GM18868 (cell line): Measurements from ENCODE around the gene GPATCH3.
"Not testable (repeated sequence)": the region's sequence is repeated elsewhere in the genome, so short reads cannot be mapped to it uniquely, and the experiment has no call there.

Source experiments
- ATAC-seq: cut with Tn5 transposase; IDR thresholded peaks from one replicate; pipeline ENCODE4 v1.9.1; 2021; ENCODE audit warnings: mild to moderate bottlenecking, moderate library complexity; ENCODE audit not compliant: unreplicated experiment

GPATCH3 gene

GRCh38 chr1:26913754-26914619 is 13.7 kb upstream of the GPATCH3 start, which contains the start of gene NR0B2:
NR0B2 (minus strand) TSS chr1:26913975; CDS start chr1:26913940, 35 bp downstream.
- ATAC-seq, result no peak

GRCh38 chr1:26913389-26913753 is 13.1 kb upstream of the GPATCH3 start:
- ATAC-seq, result no peak

GRCh38 chr1:26912147-26912490 is 11.9 kb upstream of the GPATCH3 start:
- ATAC-seq, result no peak

GRCh38 chr1:26911399-26912146 is 11.3 kb upstream of the GPATCH3 start:
- no peak for ATAC-seq

GRCh38 chr1:26910343-26911160 is 10.3 kb upstream of the GPATCH3 start:
- no peak for ATAC-seq

- ATAC-seq, result no peak
Measured at GRCh38 chr1:26909951-26910342, 9.7 kb upstream of the GPATCH3 start.

- no peak for ATAC-seq
Measured at GRCh38 chr1:26907071-26907917, 7.0 kb upstream of the GPATCH3 start.

GRCh38 chr1:26900815-26901511 is 696 bp upstream of the GPATCH3 start:
- ATAC-seq, result no peak

- ATAC-seq, result no peak
Measured at GRCh38 chr1:26897351-26897750, 2.9 kb downstream of the GPATCH3 start.

- no peak for ATAC-seq
Measured at GRCh38 chr1:26894263-26894662, 6.0 kb downstream of the GPATCH3 start.

- ATAC-seq, result peak; percentile 23
Measured at GRCh38 chr1:26890467-26890796, 9.8 kb downstream of the GPATCH3 start.

- ATAC-seq, result peak; percentile 88
Measured at GRCh38 chr1:26889551-26890466, 10.5 kb downstream of the GPATCH3 start, which contains the start of gene GPN2. GPN2 (minus strand) TSS chr1:26890283; CDS start chr1:26890096, 187 bp downstream.

GRCh38 chr1:26888231-26888630 is 12.0 kb downstream of the GPATCH3 start:
- ATAC-seq, result no peak

- no peak for ATAC-seq
Measured at GRCh38 chr1:26887125-26887524, 13.1 kb downstream of the GPATCH3 start.

- ATAC-seq, result no peak
Measured at GRCh38 chr1:26882696-26883463, 17.4 kb downstream of the GPATCH3 start.

- ATAC-seq, result not testable (repeated sequence)
Measured at GRCh38 chr1:26881611-26882010, 18.7 kb downstream of the GPATCH3 start.

- ATAC-seq, result no peak
Measured at GRCh38 chr1:26879793-26880192, 20.5 kb downstream of the GPATCH3 start.

GRCh38 chr1:26877326-26877725 is 22.9 kb downstream of the GPATCH3 start:
- ATAC-seq, result no peak
